Effector CD8-positive, alpha-beta T cell (primary cell): ENCODE data around the gene CD40.
A peak's percentile ranks its signal among the peaks of the same experiment; 100 is the strongest.

ENCODE experiments used
- DNase-seq: peaks from one replicate; lab custom pipeline; 2025; lab: John Stamatoyannopoulos, UW

CD40 gene

DNA sequence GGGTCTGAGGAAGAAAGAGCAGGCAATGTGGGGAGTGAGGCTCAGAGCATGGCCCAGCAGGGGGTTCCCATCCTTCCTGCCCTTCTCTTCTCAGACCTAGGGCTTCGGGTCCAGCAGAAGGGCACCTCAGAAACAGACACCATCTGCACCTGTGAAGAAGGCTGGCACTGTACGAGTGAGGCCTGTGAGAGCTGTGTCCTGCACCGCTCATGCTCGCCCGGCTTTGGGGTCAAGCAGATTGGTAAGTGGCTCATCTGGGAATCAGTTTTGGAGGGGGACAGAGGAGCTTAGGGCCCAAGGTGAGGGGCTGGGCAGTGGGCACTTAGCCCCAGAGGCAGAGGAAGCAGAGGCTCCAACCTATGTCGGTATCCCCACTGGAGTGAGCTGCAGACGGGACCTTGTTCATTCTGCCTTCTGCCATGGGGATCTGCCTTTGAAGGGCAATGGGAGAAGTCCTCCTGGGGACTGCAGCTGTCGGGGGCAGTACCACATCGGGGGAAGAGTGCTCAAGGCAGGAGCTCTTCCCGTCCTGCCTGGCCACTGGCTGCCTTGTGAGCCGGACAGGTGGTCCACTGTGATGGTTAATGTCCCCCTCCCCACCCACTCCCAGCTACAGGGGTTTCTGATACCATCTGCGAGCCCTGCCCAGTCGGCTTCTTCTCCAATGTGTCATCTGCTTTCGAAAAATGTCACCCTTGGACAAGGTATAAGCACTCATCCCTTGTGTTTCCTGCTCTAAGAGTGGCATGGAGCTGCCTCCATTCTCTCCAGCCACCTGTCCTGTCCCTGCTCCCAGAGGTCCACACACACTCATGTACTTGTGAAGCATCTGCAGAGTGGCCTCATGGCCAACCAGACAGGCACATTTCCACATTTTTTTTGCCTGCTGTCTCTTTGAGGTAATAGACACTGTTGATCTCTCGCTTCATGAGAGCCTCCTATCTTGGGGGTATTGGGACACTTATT, 4.7 kb downstream of the CD40 start:
- no peak for DNase-seq

DNA sequence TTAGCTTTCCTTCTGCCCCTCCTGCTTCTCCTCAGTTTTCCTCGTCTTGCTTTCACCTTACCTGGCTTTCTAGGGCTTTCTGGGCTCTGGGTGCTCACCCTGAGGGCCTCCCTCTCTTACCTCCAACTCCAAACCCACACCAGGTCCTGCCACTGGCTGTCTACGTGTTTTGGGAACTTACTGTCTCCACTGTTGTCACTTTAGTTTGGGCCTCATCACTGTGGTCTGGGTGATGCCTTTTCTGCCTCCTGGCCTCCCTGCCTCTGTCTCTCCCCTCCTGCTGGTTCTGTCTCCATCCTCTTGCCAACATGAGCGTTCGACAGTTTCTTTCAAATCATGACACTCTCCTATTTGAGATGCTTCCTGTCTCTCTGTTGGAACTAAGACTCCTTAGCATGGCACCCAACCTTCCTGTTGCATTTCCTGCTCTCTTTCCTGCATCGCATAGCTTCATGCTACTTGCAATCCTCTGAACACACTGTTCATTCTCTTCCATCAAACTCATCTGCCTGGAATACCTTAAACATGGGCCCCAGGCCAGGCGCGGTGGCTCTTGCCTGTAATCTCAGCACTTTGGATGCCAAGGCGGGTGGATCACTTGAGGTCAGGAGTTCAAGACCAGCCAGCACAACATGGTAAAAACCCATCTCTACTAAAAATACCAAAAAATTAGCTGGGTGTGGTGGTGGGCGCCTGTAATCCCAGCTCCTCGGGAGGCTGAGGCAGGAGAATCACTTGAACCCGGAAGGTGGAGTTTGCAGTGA, 5.5 kb downstream of the CD40 start:
- no peak for DNase-seq

DNA sequence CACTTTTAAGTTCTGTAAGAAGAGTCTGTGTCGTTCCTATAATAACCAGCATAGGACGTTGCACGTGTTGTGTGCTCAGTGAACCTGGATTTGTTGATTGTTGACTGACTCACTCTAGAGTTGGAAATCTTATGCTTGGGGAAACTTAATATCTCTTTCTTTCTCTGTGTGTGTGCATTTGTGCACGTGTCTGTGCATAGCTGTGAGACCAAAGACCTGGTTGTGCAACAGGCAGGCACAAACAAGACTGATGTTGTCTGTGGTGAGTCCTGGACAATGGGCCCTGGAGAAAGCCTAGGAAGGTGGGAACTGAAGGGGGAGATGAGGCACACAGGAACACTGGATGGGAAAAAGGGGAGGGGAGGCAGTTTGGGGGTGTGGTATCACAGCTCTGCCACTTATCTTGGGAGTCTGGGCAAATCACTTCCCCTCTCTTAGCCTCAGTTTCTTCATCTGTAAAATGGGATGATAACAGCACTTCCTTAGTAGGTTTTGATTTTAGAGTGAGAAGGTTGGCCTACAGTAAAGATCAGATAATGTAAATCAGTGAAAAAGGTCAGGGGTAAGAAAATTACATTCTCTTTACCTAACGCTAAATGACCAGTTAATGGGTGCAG, 8.4 kb downstream of the CD40 start:
- no peak for DNase-seq

DNA sequence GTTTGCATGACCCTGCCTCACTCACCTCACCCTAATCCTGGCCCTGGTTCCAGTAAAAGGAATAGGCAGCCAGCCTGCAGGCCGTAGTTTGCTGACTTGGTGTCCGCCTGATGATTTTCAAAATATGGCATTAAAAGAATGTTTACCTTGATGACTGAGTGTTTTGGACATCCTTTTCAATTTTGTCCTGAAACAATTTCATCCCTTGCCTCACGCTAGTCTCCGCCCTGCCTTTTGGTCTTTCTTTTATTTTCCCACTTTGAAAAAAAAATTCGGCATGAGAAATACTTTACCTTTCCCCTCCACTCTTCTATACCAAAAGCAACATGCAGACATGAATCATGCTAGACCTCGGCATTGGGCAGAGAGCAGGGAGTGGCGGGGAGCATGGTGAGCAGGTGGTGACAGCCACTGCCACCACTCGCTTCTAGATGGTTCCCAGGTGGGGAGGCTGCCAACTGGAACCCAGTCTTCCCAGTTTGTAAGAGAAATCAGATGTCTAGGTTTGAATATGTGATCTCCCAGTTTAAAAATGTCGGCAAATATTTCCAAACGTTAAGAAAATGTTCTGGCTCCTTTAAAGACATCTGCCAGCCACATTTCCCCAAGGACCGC, 9.4 kb downstream of the CD40 start:
- DNase-seq = no peak

DNA sequence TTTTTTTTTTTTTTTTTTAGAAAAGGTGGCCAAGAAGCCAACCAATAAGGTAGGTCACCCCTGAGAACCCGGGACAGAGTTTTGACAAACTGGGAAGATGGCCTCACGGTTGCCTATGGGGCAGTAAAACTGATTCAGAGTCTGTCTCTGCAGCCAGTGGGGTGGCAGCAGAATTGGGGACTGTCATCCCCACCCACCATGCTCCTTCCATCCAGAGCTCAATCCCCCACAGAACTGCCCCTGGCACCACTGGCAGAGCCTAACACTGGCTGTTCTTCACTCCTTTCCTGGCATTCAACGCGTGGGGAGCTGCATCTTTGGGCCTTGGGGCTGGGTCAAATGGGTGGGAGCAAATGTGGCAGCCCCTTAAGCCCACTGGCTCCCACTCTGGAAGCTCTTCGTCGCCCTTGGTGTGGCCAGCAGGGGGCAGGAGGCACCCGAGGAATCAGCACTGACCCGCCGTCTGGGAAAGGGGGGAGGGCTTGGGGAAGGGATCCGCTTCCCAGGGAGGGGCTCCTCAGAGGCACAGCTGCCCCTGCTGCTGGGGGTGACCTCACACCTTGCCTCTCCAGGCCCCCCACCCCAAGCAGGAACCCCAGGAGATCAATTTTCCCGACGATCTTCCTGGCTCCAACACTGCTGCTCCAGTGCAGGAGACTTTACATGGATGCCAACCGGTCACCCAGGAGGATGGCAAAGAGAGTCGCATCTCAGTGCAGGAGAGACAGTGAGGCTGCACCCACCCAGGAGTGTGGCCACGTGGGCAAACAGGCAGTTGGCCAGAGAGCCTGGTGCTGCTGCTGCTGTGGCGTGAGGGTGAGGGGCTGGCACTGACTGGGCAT, 10.4 kb downstream of the CD40 start:
- DNase-seq = no peak

DNA sequence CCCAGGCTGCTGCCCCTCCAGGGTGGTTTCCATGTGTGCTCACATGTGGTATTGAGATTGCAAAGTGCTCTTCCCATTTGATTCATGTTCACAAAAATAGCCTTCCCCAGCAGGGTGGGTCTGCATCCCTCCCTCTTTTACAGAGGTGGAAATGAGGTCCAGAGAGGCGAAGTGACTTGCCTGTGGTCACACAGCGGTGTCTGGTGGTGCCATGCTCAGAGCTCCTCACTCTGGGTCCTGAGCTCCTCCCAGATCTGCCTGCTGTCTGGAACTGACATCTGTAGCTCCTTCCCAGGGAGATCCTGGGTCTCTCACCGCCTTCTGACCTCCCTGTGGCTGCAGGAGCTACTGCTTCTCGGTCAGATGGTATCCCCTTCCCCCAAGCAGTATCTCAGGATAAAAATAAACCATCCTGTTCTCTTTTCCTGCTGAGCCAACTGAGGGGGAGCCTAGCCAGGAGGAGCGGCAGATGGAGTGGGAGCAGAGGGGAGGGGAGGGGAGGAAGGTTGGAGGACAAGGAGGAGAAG, 11.9 kb downstream of the CD40 start:
- no peak for DNase-seq

DNA sequence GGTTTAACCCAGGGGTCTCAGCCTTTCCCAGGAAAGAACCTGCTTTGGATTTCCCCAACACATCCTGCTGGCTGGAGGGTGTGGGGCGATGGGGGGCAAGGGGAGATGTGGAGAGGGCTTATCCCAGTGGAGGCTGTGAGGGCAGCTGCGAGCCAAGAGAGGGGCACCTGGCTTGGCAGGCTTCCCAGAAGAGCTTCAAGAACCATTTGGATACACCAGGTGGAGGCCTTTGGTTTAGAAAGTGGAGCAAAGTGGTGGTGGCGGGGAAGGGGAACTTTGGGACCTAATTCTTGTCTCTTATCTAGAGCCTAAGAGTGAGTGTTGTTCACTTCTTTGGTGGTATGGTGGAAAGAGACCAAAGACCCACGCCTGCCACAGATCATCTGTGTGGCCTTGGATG, 12.4 kb downstream of the CD40 start:
- no peak for DNase-seq

DNA sequence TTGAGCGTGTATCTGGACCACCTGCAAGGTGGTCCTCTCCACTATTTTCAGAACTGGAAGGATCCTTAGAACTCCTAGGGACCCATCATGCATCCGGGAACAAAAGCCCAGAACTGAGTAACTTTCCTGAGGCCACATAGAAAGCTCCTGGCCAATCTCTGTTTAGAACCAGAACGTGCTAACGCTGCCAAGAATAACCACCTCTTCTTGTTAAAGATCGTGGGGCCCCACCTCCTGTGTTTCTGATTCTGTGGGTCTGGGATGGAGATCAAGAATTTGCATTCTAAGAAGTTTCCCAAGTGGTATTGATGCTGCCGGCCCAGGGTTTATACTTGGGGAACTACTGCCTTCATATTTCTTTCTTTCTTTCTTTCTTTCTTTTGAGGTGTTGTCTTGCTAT, 13.3 kb downstream of the CD40 start:
- no peak for DNase-seq

DNA sequence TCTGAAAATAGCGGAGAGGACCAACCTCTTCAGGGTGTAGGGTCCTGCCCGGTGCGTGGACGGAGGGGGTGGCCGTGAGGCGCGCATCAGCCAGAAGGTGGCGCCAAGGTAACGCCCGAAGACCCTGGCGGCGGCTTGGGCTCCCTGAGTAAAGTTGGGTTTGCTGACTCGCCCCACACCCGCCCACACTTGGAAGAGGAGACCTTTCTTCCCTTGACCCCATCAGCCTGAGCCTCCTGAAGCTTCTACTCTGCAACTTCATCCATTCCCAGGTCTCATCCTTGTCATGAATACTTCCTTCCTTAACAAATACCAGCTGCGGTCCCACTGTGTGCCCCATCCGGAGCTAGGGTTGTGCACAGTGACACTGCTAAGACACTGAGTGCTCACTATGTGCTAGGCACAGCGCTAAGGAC, 14.6 kb downstream of the CD40 start:
- peak; percentile 22 for DNase-seq

DNA sequence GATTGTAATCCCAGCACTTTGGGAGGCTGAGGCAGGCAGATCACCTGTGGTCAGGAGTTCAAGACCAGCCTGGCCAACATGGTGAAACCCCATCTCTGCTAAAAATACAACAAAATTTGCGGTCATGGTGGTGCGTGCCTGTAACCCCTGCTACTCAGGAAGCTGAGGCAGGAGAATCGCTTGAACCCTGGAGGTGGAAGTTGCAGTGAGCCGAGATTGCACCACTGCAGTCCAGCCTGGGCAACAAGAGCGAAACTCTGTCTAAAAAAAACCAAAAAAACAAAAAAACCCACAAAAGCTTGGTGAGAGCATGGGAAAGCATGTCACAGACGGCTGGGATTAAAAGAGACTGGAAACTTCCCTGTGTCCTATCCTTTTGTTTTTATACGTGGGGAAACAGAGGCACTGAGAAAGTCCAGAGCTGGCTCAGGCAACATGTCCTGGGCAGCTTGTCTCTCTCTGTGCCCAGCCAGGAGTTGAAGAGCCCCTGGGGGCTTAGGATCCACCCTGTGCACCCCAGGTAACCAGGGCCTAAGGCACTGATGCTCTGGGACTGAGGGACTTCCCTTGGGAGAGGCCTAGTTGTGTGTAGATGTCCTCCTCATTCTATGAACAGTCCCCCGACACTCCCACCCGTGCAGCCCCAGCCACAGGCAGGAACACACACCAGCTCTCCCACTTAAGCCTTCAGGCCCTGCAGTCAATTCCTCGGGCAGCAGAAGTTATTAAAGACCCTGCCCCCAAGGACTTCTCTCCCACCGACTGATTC, 16.0 kb downstream of the CD40 start:
- DNase-seq = no peak

DNA sequence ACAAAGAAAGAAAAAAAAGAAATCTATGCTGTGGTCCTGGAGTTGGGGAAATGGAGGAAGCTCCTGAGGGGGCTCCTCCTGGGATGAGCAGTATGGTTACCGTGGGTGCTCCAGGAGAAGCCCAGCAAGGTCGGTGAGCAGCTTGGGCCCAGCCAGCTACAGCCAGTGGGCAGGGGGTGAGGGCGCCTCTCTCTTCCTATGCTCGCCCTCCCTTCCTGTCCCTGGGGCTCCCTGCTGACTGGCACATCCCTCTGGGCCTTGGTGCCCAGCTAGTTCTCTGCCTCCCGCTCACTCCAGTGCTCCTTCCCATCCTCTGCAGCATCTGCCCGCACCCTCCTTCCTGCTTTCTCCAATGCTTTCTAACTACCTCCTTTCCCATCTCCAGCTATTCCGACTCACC, 16.6 kb downstream of the CD40 start:
- DNase-seq = no peak

DNA sequence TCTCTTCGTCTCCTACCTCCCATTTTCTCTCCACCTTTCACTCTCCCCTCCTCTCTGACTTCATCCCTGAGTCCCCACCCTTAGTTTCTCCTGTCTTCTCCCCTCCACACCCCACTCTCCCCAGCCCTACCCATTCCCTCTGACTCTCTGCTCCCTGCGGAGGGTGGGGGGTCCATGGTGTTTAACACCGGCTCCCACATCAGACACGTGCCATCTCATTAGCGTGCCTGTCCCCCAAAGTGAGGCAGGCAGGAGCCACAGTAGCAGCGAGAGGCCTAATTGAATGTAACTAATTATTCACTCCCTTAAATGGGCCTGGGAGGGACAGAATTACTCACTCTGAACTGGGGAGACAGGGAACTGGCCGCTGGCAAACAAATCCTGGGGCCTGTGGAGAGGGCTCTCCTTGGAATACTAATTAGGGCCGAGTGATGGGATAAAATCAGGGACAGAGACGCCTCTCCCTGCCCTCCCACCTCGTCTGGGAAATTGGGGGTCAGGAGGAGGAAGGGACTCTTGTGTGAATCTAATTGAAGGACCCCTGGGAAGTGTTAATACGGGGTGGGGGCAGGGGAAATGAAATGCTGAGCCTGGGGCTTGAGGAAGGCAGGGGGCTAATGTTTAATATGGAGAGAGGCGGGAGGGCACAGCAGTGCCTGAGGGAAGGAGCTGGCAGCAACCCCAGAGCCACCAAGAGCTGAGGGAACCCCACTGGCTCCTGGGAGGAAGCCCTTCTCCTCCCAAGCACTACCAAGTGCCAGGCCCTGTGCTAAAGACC, 17.9 kb downstream of the CD40 start:
- no peak for DNase-seq

DNA sequence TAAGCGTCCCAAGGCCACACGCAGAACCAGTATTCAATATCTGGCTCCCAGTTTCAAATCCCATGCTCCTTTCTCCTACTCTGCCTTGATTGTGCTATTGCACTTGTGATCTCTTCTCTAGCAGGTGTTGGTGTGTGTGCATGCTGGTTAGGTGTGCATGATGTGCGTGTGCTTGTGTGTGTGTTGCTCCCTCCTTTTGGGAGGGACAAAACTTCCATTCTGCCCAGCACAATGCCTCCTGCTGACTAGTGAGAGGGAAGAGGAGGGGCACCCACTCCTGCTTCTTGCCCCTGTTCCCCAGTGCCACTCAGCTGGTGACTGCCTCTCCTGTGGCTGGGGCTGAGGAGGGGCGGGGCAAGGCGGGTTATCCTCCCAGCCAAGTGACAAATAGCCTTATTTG, 19.7 kb downstream of the CD40 start:
- DNase-seq = no peak

DNA sequence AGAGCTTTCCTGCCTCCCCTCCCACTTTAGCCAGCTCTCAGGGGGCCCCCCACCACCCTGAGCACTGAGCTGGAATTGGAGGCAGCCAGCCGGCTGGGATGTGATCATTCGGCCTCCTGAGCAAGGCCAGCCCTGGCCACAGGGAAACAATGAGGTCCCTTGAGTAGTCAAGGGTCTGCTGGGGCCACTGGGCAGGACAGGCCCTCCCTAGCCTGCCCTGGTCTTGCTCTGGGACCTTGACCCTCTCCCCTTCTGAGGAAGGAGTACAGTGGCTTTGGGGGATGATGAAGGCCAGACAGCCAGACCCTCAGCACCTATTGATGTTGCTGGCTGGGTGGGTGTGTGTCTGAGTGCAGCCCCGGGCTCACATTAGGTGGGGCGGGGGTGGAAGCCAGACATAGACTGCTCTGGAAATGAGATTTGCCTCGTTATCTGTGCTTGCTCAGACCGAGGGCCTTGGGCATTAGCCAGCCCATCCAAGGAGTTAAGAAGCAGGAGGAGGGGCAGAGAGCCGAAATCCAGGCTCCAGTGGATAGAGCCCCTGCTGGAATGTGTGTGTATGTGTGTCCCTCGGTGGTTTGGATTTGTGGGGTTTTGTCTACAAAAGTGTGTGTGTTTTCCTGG, 21.3 kb downstream of the CD40 start:
- no peak for DNase-seq

DNA sequence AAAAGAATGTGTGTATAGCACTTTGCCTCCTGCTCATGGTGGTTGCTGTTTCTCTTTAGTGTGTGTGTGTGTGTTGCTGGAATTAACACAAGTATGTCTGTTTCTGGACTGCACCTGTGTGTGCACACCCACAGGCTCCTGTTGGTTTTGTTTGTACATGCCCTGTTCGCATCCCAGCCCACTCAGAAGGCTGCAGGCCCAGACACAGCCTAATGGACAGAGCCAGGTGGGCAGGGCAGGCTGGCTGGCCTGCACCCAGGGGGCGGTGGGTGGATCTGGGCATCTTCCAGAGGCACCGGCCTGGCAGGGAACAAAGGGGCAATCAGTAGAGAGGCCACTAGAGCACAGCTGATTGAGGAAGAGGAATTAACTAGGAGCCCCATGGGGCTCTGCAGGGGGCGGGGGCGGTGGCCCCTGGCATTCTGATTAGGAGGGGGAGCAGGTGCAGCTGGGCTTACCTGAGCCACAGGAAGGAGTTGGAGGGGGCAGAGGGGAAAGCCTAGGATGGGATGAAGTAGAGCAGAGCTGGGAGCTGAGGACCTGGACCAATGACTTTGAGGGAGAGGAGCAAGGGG, 21.9 kb downstream of the CD40 start:
- no peak for DNase-seq

DNA sequence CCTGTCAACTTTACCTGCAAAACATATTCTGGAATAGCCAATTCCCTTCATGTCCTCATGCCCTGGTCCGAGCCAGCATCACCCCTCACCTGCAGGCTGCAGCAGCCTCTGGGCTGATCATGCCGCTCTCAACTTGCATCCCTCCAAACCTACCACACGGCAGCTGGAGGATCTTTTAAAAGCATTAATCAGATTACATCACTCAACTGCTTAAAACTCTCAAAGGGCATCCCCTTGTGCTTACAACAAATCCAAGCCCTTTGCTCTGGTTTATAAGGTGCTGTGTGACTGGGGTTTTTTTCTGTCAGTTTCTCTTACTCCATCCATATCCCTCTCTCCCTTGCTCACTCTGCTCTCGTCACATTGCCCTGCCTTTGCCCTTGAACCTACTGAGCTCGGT, 24.0 kb downstream of the CD40 start:
- DNase-seq = no peak

DNA sequence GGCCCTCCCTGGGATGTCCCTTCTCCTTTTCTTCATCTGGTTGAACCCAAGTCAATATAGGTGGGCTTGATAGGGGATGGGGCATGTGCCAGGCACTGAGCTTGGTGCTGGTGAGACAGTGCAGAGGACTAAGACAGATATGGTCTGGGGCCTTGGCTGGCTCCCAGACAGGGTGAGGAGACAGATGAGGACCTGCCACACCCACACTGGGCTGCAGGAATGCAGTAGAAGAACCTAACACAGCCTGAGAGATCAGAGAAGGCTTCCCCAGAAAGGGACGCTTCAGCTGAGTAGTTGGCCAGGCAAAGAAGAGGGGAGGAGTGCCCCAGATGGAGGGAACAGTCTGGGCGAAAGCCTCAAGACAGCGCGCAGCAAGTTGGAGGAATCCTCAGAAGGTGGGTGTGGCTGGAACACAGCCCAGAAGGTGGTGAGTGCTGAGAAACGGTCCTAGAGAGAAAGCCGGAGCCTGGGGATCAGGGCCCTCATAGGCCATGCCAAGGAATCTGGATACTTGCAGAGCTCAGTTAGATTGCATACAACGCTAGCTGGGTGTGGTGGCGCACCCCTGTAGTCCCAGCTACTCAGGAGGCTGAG, 26.4 kb downstream of the CD40 start:
- DNase-seq = no peak

DNA sequence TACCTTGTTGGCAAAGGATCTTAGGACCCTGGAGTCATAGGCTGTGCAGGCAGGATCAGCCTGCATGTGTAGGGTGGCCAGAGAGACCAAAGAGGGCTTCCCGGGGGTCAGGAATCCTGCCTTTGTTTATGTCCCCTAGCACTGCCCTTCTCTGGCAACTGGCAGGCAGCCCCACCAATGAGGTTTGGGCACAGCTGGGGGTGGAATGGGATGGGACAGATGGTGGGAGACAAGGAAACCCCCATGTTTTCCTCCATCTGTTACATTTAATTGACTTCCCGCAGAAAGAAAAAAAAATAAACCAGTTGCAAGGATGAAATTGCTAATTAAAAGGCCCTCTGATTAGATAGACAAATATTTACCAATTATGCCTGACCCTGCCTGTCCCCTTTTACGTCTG, 27.6 kb downstream of the CD40 start:
- no peak for DNase-seq
